HG02588 (cell line): ENCODE results near the gene DOCK10.

ENCODE experiments used
- ATAC-seq: cut with Tn5 transposase; IDR thresholded peaks from one replicate; pipeline ENCODE4 v1.9.1; 2021; ENCODE audit warnings: mild to moderate bottlenecking, moderate library complexity; ENCODE audit not compliant: unreplicated experiment

The DOCK10 gene

GRCh38 chr2:225042800-225043167, 516 bp upstream of the DOCK10 start:
- no peak for ATAC-seq

GRCh38 chr2:225041207-225041850, 939 bp downstream of the DOCK10 start:
- ATAC-seq: peak; percentile 68

- peak; percentile 15 for ATAC-seq
These were observed 1.4 kb downstream of the DOCK10 start for GRCh38 chr2:225040856-225041206.

- ATAC-seq: no peak
These were observed 2.1 kb downstream of the DOCK10 start for GRCh38 chr2:225040142-225040541.

- ATAC-seq: no peak
These were observed 4.1 kb downstream of the DOCK10 start for GRCh38 chr2:225038231-225038523.

- ATAC-seq: no peak
These were observed 4.6 kb downstream of the DOCK10 start for GRCh38 chr2:225037415-225038230.

GRCh38 chr2:225036431-225036830, 5.8 kb downstream of the DOCK10 start:
- ATAC-seq: no peak

GRCh38 chr2:225033440-225034318, 8.6 kb downstream of the DOCK10 start:
- ATAC-seq: no peak

- no peak for ATAC-seq
These were observed 10.0 kb downstream of the DOCK10 start for GRCh38 chr2:225032246-225032645.

GRCh38 chr2:225031599-225031998, 10.7 kb downstream of the DOCK10 start:
- no peak for ATAC-seq

- no peak for ATAC-seq
These were observed 11.4 kb downstream of the DOCK10 start for GRCh38 chr2:225030893-225031292.

- ATAC-seq: no peak
These were observed 12.1 kb downstream of the DOCK10 start for GRCh38 chr2:225030203-225030602.

GRCh38 chr2:225028572-225028971, 13.7 kb downstream of the DOCK10 start:
- ATAC-seq: no peak

- ATAC-seq: no peak
These were observed 15.1 kb downstream of the DOCK10 start for GRCh38 chr2:225027061-225027762.

- ATAC-seq: no peak
These were observed 16.2 kb downstream of the DOCK10 start for GRCh38 chr2:225025917-225026571.

- ATAC-seq: no peak
These were observed 20.1 kb downstream of the DOCK10 start for GRCh38 chr2:225022188-225022587.

GRCh38 chr2:225020168-225020849, 22.0 kb downstream of the DOCK10 start:
- ATAC-seq: no peak

- ATAC-seq: no peak
These were observed 23.2 kb downstream of the DOCK10 start for GRCh38 chr2:225019105-225019504.

- ATAC-seq: no peak
These were observed 24.6 kb downstream of the DOCK10 start for GRCh38 chr2:225017713-225018112.

GRCh38 chr2:225017098-225017685, 25.1 kb downstream of the DOCK10 start:
- no peak for ATAC-seq
